ENCODE results near the gene CEP164. TPM values are rescaled to one million over a fixed set of nuclear protein-coding genes. Genes with fewer than 3 reads are reported as not detected.

CEP164 gene
- total and polyA plus RNA-seq, 2 experiments from 2014 or later = 13.9 to 23.8 TPM

DNA sequence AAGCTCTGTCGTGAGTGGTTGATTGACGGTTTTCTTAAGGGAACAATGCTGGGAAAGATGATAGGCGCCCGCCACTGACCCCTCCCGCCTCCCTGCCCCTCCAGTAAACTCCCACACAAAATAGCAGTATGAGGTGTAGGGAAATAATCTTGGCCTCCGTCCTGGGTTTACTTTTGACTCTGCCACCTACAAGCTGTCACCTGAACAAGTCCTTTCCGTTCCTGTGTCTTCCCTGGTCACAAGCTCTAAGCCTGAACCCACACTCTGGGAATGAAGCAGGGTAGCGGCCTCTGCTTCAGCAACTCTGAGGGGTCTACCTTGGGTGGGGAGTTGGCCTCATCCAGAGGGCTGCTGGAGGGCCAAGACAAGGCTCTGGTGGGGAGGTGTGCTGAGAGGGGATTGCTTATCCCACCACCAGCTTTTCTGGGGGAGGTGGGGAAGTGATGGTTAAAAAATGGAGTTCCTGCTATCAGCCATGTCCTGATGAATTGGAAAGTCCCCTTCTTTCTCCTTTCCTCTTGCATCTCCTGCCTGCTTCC lies 87.8 kb downstream of the CEP164 start:
- H3K4me3 ChIP-seq = no peak overlapping the region
- no peaks in the 10 kb centered on the region for H3K9me2 ChIP-seq (ENCODE audit: insufficient read depth)
- H3F3A ChIP-seq (replicated peaks; ENCODE audit: low read depth) = no peaks in the 10 kb centered on the region
- no peak overlapping the region for H3K4me2 ChIP-seq
- peaks cover 9% of the 10 kb centered on the region for H3K27me3 Mint-ChIP-seq (ENCODE audit: insufficient read depth, low read depth, poor library complexity)
- H3K36me3 Mint-ChIP-seq (ENCODE audit: low read depth) = no peaks in the 10 kb centered on the region; the same call in 2 of the 3 replicates
- H2AFZ ChIP-seq = no peak overlapping the region
- no peak overlapping the region for H3K27ac ChIP-seq (ENCODE audit: low read depth)
- H3K4me1 Mint-ChIP-seq = peaks cover 15% of the 10 kb centered on the region
- no peaks in the 10 kb centered on the region for H3K9me3 Mint-ChIP-seq
- no peak for DNase-seq (ENCODE audit: low spot score)
- H3K27me3 ChIP-seq (ENCODE audit: insufficient read depth) = no peaks in the 10 kb centered on the region
- no peak overlapping the region for H3K4me3 Mint-ChIP-seq
- TF ChIP-seq CREB1 (CRISPR knock-in tag; IDR thresholded peaks at IDR 0.05; ENCODE audit: low read depth) = no peak
- no peak for TF ChIP-seq EZH2phosphoT487 (IDR thresholded peaks at IDR 0.05; ENCODE audit: unreplicated experiment)
- TF ChIP-seq, protein P1, sequence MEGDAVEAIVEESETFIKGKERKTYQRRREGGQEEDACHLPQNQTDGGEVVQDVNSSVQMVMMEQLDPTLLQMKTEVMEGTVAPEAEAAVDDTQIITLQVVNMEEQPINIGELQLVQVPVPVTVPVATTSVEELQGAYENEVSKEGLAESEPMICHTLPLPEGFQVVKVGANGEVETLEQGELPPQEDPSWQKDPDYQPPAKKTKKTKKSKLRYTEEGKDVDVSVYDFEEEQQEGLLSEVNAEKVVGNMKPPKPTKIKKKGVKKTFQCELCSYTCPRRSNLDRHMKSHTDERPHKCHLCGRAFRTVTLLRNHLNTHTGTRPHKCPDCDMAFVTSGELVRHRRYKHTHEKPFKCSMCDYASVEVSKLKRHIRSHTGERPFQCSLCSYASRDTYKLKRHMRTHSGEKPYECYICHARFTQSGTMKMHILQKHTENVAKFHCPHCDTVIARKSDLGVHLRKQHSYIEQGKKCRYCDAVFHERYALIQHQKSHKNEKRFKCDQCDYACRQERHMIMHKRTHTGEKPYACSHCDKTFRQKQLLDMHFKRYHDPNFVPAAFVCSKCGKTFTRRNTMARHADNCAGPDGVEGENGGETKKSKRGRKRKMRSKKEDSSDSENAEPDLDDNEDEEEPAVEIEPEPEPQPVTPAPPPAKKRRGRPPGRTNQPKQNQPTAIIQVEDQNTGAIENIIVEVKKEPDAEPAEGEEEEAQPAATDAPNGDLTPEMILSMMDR (conservative IDR thresholded peaks at IDR 0.05; ENCODE audit: low read depth in 2 of 2) = no peak
- TF ChIP-seq JUNB (IDR thresholded peaks at IDR 0.05; ENCODE audit: unreplicated experiment) = no peak
- no peak for TF ChIP-seq ZNF331 (CRISPR knock-in tag; IDR thresholded peaks at IDR 0.05; ENCODE audit: low read depth)
- TF ChIP-seq POLR2AphosphoS5 (IDR thresholded peaks at IDR 0.05; ENCODE audit: low read depth) = no peak
- TF ChIP-seq, protein P2, sequence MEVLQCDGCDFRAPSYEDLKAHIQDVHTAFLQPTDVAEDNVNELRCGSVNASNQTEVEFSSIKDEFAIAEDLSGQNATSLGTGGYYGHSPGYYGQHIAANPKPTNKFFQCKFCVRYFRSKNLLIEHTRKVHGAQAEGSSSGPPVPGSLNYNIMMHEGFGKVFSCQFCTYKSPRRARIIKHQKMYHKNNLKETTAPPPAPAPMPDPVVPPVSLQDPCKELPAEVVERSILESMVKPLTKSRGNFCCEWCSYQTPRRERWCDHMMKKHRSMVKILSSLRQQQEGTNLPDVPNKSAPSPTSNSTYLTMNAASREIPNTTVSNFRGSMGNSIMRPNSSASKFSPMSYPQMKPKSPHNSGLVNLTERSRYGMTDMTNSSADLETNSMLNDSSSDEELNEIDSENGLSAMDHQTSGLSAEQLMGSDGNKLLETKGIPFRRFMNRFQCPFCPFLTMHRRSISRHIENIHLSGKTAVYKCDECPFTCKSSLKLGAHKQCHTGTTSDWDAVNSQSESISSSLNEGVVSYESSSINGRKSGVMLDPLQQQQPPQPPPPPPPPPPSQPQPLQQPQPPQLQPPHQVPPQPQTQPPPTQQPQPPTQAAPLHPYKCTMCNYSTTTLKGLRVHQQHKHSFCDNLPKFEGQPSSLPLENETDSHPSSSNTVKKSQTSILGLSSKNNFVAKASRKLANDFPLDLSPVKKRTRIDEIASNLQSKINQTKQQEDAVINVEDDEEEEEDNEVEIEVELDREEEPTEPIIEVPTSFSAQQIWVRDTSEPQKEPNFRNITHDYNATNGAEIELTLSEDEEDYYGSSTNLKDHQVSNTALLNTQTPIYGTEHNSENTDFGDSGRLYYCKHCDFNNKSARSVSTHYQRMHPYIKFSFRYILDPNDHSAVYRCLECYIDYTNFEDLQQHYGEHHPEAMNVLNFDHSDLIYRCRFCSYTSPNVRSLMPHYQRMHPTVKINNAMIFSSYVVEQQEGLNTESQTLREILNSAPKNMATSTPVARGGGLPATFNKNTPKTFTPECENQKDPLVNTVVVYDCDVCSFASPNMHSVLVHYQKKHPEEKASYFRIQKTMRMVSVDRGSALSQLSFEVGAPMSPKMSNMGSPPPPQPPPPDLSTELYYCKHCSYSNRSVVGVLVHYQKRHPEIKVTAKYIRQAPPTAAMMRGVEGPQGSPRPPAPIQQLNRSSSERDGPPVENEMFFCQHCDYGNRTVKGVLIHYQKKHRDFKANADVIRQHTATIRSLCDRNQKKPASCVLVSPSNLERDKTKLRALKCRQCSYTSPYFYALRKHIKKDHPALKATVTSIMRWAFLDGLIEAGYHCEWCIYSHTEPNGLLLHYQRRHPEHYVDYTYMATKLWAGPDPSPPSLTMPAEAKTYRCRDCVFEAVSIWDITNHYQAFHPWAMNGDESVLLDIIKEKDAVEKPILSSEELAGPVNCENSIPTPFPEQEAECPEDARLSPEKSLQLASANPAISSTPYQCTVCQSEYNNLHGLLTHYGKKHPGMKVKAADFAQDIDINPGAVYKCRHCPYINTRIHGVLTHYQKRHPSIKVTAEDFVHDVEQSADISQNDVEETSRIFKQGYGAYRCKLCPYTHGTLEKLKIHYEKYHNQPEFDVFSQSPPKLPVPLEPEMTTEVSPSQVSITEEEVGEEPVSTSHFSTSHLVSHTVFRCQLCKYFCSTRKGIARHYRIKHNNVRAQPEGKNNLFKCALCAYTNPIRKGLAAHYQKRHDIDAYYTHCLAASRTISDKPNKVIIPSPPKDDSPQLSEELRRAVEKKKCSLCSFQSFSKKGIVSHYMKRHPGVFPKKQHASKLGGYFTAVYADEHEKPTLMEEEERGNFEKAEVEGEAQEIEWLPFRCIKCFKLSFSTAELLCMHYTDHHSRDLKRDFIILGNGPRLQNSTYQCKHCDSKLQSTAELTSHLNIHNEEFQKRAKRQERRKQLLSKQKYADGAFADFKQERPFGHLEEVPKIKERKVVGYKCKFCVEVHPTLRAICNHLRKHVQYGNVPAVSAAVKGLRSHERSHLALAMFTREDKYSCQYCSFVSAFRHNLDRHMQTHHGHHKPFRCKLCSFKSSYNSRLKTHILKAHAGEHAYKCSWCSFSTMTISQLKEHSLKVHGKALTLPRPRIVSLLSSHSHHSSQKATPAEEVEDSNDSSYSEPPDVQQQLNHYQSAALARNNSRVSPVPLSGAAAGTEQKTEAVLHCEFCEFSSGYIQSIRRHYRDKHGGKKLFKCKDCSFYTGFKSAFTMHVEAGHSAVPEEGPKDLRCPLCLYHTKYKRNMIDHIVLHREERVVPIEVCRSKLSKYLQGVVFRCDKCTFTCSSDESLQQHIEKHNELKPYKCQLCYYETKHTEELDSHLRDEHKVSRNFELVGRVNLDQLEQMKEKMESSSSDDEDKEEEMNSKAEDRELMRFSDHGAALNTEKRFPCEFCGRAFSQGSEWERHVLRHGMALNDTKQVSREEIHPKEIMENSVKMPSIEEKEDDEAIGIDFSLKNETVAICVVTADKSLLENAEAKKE (CRISPR knock-in tag; IDR thresholded peaks at IDR 0.05) = no peak
- TF ChIP-seq STAT1 (IDR thresholded peaks at IDR 0.05; ENCODE audit: unreplicated experiment) = no peak
- TF ChIP-seq NANOG (IDR thresholded peaks at IDR 0.05; ENCODE audit: borderline replicate concordance) = no peak
- no peak for TF ChIP-seq EZH2 (IDR thresholded peaks at IDR 0.05; ENCODE audit: low read depth, unreplicated experiment)
- TF ChIP-seq, protein P3, sequence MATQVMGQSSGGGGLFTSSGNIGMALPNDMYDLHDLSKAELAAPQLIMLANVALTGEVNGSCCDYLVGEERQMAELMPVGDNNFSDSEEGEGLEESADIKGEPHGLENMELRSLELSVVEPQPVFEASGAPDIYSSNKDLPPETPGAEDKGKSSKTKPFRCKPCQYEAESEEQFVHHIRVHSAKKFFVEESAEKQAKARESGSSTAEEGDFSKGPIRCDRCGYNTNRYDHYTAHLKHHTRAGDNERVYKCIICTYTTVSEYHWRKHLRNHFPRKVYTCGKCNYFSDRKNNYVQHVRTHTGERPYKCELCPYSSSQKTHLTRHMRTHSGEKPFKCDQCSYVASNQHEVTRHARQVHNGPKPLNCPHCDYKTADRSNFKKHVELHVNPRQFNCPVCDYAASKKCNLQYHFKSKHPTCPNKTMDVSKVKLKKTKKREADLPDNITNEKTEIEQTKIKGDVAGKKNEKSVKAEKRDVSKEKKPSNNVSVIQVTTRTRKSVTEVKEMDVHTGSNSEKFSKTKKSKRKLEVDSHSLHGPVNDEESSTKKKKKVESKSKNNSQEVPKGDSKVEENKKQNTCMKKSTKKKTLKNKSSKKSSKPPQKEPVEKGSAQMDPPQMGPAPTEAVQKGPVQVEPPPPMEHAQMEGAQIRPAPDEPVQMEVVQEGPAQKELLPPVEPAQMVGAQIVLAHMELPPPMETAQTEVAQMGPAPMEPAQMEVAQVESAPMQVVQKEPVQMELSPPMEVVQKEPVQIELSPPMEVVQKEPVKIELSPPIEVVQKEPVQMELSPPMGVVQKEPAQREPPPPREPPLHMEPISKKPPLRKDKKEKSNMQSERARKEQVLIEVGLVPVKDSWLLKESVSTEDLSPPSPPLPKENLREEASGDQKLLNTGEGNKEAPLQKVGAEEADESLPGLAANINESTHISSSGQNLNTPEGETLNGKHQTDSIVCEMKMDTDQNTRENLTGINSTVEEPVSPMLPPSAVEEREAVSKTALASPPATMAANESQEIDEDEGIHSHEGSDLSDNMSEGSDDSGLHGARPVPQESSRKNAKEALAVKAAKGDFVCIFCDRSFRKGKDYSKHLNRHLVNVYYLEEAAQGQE (IDR thresholded peaks at IDR 0.05; ENCODE audit: unreplicated experiment) = no peak
- TF ChIP-seq, protein P4, sequence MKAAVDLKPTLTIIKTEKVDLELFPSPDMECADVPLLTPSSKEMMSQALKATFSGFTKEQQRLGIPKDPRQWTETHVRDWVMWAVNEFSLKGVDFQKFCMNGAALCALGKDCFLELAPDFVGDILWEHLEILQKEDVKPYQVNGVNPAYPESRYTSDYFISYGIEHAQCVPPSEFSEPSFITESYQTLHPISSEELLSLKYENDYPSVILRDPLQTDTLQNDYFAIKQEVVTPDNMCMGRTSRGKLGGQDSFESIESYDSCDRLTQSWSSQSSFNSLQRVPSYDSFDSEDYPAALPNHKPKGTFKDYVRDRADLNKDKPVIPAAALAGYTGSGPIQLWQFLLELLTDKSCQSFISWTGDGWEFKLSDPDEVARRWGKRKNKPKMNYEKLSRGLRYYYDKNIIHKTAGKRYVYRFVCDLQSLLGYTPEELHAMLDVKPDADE (IDR thresholded peaks at IDR 0.05) = no peak
- TF ChIP-seq ZNF114 (CRISPR knock-in tag; IDR thresholded peaks at IDR 0.05) = no peak
- no peaks in the 10 kb centered on the region for H3K4me1 ChIP-seq (ENCODE audit: insufficient read depth)
- H4K20me1 ChIP-seq (replicated peaks; ENCODE audit: insufficient read depth) = no peaks in the 10 kb centered on the region
- H3K36me3 ChIP-seq (ENCODE audit: insufficient read depth) = peaks cover 2% of the 10 kb centered on the region; the same call in 1 of the 2 replicates
- no peak for ATAC-seq
- no peak overlapping the region for H3K27ac Mint-ChIP-seq
- no peaks in the 10 kb centered on the region for H3K79me2 ChIP-seq (replicated peaks; ENCODE audit: insufficient read depth)
